Stimulated activated CD8-positive, alpha-beta memory T cell treated with anti-CD3 and anti-CD28 coated beads, Interleukin-2, amount 100 ng/mL, for 1 hour (primary cell): ENCODE results near the gene CFAP161.

Source experiments
- DNase-seq, 2 donors: peaks; one replicate each; pipeline ENCODE4 v3.0.0-alpha.2; 2020; ENCODE audit warnings: low read depth in 2 of 2

The CFAP161 gene

GRCh38 chr15:81133782-81134461 lies at the start of gene CFAP161:
Gene CFAP161, plus strand, starts transcription at chr15:81134270. Its CDS starts 60 bp downstream, at chr15:81134330.
- no peak for DNase-seq

- no peak for DNase-seq
Measured at GRCh38 chr15:81084716-81085115, 49.4 kb upstream of the CFAP161 start.

GRCh38 chr15:81085213-81085612 lies 48.9 kb upstream of the CFAP161 start:
- no peak for DNase-seq

GRCh38 chr15:81085898-81086297 lies 48.2 kb upstream of the CFAP161 start:
- no peak for DNase-seq

- DNase-seq: no peak
Measured at GRCh38 chr15:81087066-81087465, 47.0 kb upstream of the CFAP161 start.

GRCh38 chr15:81087694-81088093 lies 46.4 kb upstream of the CFAP161 start:
- no peak for DNase-seq

- no peak for DNase-seq
Measured at GRCh38 chr15:81088470-81089013, 45.5 kb upstream of the CFAP161 start.

GRCh38 chr15:81091889-81092558 lies 42.0 kb upstream of the CFAP161 start:
- DNase-seq: no peak

- DNase-seq: no peak
Measured at GRCh38 chr15:81092559-81092902, 41.5 kb upstream of the CFAP161 start.

GRCh38 chr15:81093961-81094360 lies 40.1 kb upstream of the CFAP161 start:
- no peak for DNase-seq

GRCh38 chr15:81095690-81096365 lies 38.2 kb upstream of the CFAP161 start:
- DNase-seq: no peak

GRCh38 chr15:81096398-81096797 lies 37.7 kb upstream of the CFAP161 start:
- no peak for DNase-seq

- DNase-seq: no peak
Measured at GRCh38 chr15:81097116-81097889, 36.8 kb upstream of the CFAP161 start.

GRCh38 chr15:81097890-81098280 lies 36.2 kb upstream of the CFAP161 start:
- no peak for DNase-seq

- DNase-seq: no peak
Measured at GRCh38 chr15:81098349-81098748, 35.7 kb upstream of the CFAP161 start.

GRCh38 chr15:81098861-81099651 lies 35.0 kb upstream of the CFAP161 start:
- DNase-seq: no peak

GRCh38 chr15:81101894-81102815 lies 31.9 kb upstream of the CFAP161 start:
- DNase-seq: no peak

GRCh38 chr15:81103857-81104256 lies 30.2 kb upstream of the CFAP161 start:
- no peak for DNase-seq

GRCh38 chr15:81105545-81105944 lies 28.5 kb upstream of the CFAP161 start:
- no peak for DNase-seq

GRCh38 chr15:81106560-81106959 lies 27.5 kb upstream of the CFAP161 start:
- peak in 1 of 2 donors; percentile 15 for DNase-seq
